Tongue (tissue), 2 donors: ENCODE results near the gene DHX9. TPM values are rescaled to one million over a fixed set of nuclear protein-coding genes. Genes with fewer than 3 reads are reported as not detected.

Experiments
- DNase-seq: peaks from one replicate; pipeline ENCODE4 v3.0.0-alpha.2; 2015
- total RNA-seq: library from RNA; depleted of rRNA; stranded (reverse); fragments of >200 nt; gene quantifications from one replicate; pipeline ENCODE4 v1.2.3, GENCODE V29; 2014

Gene DHX9
- total RNA-seq: 131 TPM

DNA sequence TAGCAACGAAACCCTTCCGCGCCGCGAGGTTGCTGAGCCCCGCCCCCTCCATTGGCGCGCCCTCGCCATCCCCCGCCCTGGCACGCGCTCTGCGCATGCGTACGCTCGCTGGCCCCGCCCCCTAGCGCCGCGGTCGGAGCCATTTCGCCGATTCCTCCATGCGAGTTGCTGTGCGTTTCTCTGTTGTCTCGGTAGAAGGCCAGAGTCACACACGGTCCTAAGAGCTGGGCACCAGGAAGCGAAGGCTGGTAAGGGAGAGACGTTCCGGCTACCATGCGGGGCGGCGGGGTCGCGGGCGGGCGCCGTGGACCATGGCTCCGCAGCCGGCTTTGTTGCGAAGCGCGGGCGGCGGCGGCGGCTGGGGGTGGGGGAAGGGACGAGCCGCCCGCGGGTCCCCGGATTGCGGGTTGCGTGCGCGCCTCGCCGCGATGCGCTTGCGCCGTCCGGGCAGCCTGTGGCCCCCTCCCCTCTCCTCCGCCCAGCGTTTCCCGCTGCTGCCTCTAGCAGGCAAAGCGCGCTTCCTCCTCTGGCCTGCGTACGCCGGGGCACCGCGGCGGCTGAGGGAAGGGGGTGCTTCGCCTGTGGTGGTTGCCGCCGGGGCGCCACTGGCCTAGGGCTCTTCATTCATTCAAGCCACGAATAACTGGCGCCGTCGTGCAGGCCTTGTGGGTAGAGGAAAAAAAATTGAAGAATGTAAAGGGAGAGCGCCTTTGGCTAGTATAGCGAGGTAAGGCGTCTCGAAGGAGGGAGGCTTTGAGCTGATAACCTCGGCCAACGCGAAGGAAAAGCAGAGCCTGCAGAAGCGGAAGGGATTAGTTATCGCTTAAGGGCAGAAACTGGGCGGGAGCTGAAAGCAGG, at the start of gene DHX9:
DHX9 (plus strand) TSS at position 139 of the 858 bp plus-strand sequence. CDS start 3,220 bp downstream, outside the sequence.
- DNase-seq: peak; percentile 97

DNA sequence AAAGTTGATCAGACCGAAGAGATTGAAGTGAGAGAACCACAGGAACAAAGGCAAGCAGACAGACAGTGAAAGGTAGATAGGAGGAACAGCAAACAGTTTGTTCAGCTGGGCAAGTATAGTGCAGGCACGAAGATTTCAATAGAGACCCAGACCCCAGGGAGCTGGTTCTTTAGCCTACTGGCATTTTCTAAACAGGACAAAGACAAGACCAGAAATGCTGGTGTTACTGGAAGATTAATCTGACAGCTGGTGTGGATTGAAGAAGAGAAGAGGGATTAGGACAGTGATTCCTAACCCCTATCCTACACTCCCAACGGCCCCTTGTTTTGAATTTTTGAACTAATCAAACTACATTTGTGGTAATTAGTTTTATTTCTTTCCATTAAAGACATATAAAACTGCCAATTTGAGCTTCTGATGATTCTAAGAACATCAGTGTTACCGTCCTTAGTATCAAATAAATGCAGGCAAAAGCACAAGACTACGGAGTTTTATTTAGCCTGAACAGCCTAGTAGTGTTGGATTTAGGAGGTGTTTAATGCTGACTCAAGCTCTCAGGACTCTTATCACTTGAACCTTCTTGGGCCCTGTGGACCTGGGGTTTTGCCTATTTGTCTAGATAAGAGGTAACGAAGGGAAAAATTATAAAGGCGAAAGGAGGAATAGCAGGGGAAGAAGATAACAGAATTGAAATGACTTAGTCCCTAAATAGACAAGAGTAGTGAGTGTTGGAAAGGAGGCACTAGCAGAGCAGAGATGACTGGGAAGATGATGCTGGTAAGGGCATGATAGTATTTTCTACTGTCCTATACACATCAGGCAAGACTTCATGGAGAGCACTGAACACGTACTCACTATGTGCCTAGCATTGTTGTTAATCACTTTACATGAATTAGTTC, 47.6 kb upstream of the DHX9 start:
- no peak for DNase-seq

GRCh38 chr1:182794091-182794490, 45.1 kb upstream of the DHX9 start:
- no peak for DNase-seq

- DNase-seq: no peak
Measured at GRCh38 chr1:182794676-182795201, 44.4 kb upstream of the DHX9 start.

DNA sequence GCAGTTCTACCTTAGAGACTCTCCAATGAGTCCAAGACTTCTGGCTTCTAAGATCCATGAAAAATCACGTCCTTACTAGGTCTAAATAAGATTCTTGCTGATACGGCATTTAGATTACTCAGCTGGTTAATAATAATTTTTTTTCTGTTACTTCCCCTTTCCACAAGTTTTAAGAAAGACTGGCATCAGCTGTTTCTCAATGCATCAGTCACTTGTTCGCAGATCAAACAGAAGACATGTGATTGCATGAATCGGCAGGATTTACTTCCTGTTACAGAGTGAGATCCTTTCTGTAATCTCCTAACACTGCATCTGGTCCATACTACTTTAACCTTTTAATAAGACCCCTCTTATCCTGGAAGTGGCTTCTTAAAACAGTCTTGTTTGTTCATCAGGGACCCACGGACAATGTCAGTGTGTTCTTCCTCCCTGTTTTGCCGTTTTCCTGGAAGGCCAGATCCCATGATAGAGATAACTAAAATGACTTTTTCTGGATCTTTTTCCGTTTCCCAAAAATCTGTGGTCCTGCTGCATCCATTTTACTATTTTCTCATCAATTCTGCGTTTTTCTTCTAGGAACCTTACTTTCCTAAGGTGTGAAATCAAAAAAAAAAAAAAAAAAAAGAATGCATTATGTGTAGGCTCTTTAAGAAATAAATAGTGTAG, 43.5 kb upstream of the DHX9 start:
- no peak for DNase-seq

GRCh38 chr1:182802006-182802803, 36.9 kb upstream of the DHX9 start:
- DNase-seq: no peak

- DNase-seq: no peak
Measured at GRCh38 chr1:182803846-182804245, 35.3 kb upstream of the DHX9 start.

DNA sequence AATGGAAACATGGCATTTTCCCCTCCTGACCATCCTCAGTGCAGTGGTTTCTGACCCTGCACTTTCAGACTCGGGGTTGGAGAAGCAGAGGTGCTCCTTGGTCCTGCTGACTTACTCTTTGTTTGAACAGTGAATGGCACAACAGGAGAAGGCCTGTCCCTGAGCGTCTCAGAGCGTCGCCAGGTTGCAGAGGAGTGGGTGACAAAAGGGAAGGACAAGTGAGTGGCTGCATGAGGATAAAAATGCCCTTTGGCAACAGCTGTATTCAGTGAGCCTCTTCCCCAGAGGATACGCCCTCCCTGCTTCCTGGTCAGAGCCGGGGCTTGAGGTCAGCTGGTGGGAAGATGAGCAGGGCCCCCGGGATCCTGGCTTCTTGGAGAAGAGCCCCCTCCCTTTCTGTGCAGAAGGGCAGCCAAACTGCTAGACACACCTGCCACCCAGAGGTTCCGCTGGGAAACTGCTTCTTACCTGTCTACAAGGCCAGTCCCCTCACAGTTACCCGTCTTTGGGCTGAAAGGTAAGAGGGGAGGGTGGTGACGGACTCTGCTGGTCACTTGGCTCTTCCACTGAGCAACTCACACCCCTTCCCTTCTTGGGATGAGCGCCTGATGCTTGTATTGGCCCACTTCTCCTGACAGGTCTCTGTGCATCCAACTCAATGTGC, 33.0 kb upstream of the DHX9 start:
- DNase-seq: no peak

DNA sequence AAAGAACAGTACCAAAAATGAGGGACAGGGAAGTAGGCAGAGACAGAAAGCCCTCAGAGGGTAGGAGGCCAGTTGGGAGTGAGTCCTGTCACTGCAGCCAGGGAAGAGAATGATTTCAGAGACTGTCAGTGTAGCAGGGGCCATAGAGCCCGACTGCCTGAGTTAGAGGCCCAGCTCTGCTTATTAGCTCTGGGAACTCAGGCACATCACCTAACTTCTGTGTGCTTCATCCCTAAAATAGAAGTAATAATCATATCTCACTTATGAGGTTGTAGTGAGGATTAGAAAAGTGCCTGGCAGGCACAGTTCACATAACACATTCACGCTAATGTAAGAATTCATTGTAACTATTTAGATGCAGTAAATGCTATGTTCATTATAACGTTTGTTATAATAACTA, 31.2 kb upstream of the DHX9 start:
- no peak for DNase-seq

- no peak for DNase-seq
Measured at GRCh38 chr1:182809414-182809957, 29.7 kb upstream of the DHX9 start.

GRCh38 chr1:182811975-182812722, 27.0 kb upstream of the DHX9 start:
- no peak for DNase-seq

- no peak for DNase-seq
Measured at GRCh38 chr1:182816863-182817262, 22.3 kb upstream of the DHX9 start.

DNA sequence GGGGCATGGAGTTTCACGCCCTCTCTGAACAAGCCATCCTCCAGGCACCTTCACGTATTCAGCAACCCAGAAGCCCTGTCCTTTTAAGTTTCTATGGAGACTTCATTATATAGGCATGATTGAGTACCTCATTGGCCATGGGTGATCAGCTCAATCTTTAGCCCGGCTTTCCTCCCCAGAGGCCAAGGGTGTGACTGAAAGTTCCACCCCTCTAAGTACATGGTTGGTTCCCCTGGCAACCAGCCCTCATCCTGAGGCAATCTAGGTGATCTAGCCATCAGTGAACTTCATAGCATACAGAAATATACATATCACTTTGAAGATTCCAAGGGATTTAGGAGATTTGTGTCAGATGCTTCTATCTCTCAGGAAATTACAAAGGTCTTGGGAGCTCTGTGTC, 21.3 kb upstream of the DHX9 start:
- no peak for DNase-seq

GRCh38 chr1:182823220-182823619, 15.9 kb upstream of the DHX9 start:
- DNase-seq: no peak

DNA sequence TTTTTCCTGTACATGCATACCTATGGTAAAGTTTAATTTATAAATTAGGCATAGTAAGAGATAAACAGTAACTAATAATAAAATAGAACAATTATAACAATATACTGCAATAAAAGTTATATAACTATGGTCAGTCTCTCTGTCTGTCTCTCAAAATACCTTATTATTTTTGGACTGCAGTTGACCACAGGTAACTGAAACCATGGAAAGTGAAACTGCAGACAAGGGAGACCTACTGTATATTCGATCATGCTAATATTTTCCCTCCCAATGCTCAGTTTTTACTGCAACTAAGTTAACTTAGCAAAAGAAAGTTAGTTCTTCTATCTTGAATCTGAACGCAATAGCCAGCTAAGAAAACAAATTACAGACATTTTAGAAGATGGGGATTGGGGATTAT, 12.3 kb upstream of the DHX9 start:
- DNase-seq: no peak

DNA sequence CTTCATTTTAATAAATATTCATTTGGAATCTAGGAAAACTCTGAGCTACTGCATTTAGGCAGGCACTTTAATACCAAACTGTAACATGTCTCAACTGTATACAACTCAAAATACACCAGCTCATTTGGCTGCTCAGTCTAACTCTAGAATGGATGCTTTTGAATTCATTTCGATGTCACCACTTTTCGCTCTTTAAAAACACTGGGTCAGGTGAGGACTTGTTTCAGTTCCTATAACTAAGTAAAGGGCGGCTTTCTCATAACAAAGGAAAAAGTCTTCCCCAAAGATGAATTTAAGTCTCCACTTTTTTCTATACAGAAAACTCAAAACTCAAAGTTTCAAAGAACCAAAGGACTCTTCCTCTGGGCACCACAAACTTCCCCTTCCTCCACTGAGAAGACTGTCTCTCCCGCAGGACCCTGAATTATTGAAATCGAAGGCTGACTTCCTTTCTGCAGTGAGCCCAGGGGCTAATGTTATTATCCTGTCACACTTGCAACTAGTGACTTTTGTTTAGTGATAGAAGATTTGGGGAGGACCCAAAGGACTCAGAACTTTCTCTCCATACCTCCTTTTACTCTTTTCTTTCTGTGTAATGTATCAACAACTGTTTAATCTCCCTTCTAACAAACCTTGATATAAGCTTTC, 9.7 kb upstream of the DHX9 start:
- no peak for DNase-seq

DNA sequence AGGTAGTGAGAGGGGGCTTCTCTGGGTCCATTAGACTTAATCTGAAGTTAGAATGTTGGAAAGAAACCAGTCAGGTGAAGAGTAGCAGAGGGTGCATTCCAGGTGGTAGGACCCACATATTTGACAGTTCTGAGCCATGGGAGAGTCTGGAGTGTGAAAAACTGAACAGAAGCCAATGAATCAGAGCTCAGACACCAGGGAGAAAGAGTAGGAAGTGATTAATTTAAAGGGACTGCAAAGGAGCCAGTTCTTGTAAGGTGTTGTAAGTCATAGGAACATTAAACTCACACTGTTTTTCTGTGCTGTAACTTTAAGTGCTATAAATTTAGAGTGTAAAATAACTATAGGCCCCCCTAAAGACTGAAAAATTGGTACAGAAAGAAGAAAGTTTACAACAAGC, 5.9 kb upstream of the DHX9 start:
- DNase-seq: no peak

GRCh38 chr1:182834326-182834725, 4.8 kb upstream of the DHX9 start:
- DNase-seq: no peak

DNA sequence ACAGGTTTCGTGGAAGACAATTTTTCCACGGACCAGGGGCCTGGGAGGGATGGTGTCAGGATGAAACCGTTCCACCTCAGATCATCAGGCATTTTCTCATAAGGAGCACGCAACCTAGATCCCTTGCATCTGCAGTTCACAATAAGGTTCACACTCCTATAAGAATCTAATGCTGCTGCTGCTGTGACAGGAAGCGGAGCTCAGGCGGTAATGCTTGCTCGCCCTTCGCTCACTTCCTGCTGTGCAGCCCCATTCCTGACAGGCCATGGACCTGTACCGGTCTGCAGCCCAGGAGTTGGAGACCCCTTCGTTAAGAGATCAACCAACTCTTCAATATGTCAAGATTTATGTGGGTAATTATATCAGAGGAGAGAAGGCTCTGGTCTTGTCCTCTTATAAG, 3.3 kb upstream of the DHX9 start:
- no peak for DNase-seq
